Body of pancreas (tissue), 4 donors: ENCODE measurements around the gene PDE2A. TPM values are rescaled to one million over a fixed set of nuclear protein-coding genes. Genes with fewer than 3 reads are reported as not detected.

Experiments used
- ATAC-seq: fragments of 150-250 bp; one replicate; pipeline ENCODE4 v1.9.1; 2016
- DNase-seq, 4 donors: peaks; one replicate each; pipeline ENCODE4 v3.0.0-alpha.2; 2019
- H3K27ac ChIP-seq, 4 donors: fragments of 200-600 bp; sonication (generic); 1 replicate in 3 of 4; 2 replicates in 1 of 4; pipeline versions ENCODE4 v1.5.1 to v1.6.1; 2016 to 2019; ENCODE audit warnings: mild to moderate bottlenecking in 1 of 4, mixed read lengths in 1 of 4, moderate library complexity in 1 of 4
- H3K27me3 ChIP-seq, 2 donors: fragments of 200-600 bp; sonication (generic); one replicate each; pipeline ENCODE4 v1.6.0; 2016; ENCODE audit warnings: mild to moderate bottlenecking in 1 of 2
- H3K36me3 ChIP-seq, 2 donors: fragments of 200-600 bp; sonication (generic); replicated peaks in 1 of 2; 2 replicates each; pipeline ENCODE4 v1.5.1; 2016; ENCODE audit warnings: low read depth in 2 of 2; ENCODE audit not compliant: insufficient read depth in 1 of 2
- H3K4me1 ChIP-seq: fragments of 200-600 bp; sonication (generic); one replicate; pipeline ENCODE4 v1.6.0; 2016
- H3K4me3 ChIP-seq, 2 donors: fragments of 200-600 bp; sonication (generic); 1 replicate in 1 of 2; 2 replicates in 1 of 2; pipeline ENCODE4 v1.5.1; 2016 to 2019
- H3K9me3 ChIP-seq, 3 donors: fragments of 200-600 bp; sonication (generic); 1 replicate in 2 of 3; 2 replicates in 1 of 3; pipeline ENCODE4 v1.5.1; 2016
- POLR2A ChIP-seq, 3 donors: fragments of 450-650 bp; IDR thresholded peaks; one replicate each; pipeline ENCODE4 v1.6.1; 2016; ENCODE audit warnings: antibody characterized with exemption in 3 of 3, mild to moderate bottlenecking in 2 of 3
- WGBS, 2 donors: methylation state at CpG; one replicate each; pipeline ENCODE4 v1.1.5; 2017; 5-methylcytosine and 5-hydroxymethylcytosine counted together
- intact Hi-C: fragments of 100-400 bp; cut with DNase I; formaldehyde crosslinking; loops from one replicate; pipeline ENCODE4 v1.15.1; 2023
- total RNA-seq, 2 donors: library from RNA; depleted of rRNA; stranded (reverse); fragments of >200 nt; gene quantifications; one replicate each; pipeline ENCODE4 v1.1.0, GENCODE V29; 2016
- TF ChIP-seq, protein P1 (sequence below), 7 experiments: fragments of 450-650 bp in 4 of 7; fragments of 200-600 bp in 3 of 7; sonication (generic) in 3 of 7; IDR thresholded peaks; one replicate each; pipeline ENCODE4 v1.5.1; 2016 to 2019; ENCODE audit warnings: antibody characterized with exemption in 7 of 7

Gene PDE2A
- total RNA-seq, 2 donors from 2014 or later: 7.0 to 29.3 TPM

- DNase-seq: no peak
- no peak for TF ChIP-seq POLR2A (IDR thresholded peaks at IDR 0.05)
- TF ChIP-seq, protein P1, sequence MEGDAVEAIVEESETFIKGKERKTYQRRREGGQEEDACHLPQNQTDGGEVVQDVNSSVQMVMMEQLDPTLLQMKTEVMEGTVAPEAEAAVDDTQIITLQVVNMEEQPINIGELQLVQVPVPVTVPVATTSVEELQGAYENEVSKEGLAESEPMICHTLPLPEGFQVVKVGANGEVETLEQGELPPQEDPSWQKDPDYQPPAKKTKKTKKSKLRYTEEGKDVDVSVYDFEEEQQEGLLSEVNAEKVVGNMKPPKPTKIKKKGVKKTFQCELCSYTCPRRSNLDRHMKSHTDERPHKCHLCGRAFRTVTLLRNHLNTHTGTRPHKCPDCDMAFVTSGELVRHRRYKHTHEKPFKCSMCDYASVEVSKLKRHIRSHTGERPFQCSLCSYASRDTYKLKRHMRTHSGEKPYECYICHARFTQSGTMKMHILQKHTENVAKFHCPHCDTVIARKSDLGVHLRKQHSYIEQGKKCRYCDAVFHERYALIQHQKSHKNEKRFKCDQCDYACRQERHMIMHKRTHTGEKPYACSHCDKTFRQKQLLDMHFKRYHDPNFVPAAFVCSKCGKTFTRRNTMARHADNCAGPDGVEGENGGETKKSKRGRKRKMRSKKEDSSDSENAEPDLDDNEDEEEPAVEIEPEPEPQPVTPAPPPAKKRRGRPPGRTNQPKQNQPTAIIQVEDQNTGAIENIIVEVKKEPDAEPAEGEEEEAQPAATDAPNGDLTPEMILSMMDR (IDR thresholded peaks at IDR 0.05): no peak
- no peak overlapping the region for H3K27ac ChIP-seq
- no peaks in the 10 kb centered on the region for H3K9me3 ChIP-seq
- no peaks in the 10 kb centered on the region for H3K36me3 ChIP-seq
- no peak overlapping the region for H3K4me3 ChIP-seq
- H3K27me3 ChIP-seq: no peaks in the 10 kb centered on the region
- no peak for ATAC-seq
- no peaks in the 10 kb centered on the region for H3K4me1 ChIP-seq
- WGBS, 2 donors: 62 to 70% methylated on average over 8 to 11 of the region's 11 CpGs
- intact Hi-C loops: no loop called here
Observed at GRCh38 chr11:72655896-72656464, 18.2 kb downstream of the PDE2A start.

- TF ChIP-seq, protein P1 (IDR thresholded peaks at IDR 0.05): no peak
- TF ChIP-seq POLR2A (IDR thresholded peaks at IDR 0.05): no peak
- ATAC-seq: no peak
- no peak for DNase-seq
- Histone ChIP-seq H3K27me3 (no peaks in the 10 kb centered on the region), H3K27ac (no peak overlapping the region), H3K36me3 (no peaks in the 10 kb centered on the region), H3K9me3 (no peaks in the 10 kb centered on the region), H3K4me1 (no peaks in the 10 kb centered on the region), H3K4me3 (no peak overlapping the region)
- WGBS, 2 donors: 66% methylated on average over 8 of the region's 8 CpGs; no CpG with 5 or more reads in 1 of the 2 donors
- intact Hi-C loops: no loop called here
Observed at GRCh38 chr11:72655014-72655413, 19.2 kb downstream of the PDE2A start.

- ATAC-seq (no peak), DNase-seq (no peak)
- no peak overlapping the region for H3K27ac ChIP-seq
- no peaks in the 10 kb centered on the region for H3K4me1 ChIP-seq
- H3K36me3 ChIP-seq: no peaks in the 10 kb centered on the region
- TF ChIP-seq, protein P1 (IDR thresholded peaks at IDR 0.05): no peak
- TF ChIP-seq POLR2A (IDR thresholded peaks at IDR 0.05): no peak
- H3K27me3 ChIP-seq: no peaks in the 10 kb centered on the region
- intact Hi-C loops: no loop called here
- 60 to 71% methylated on average over 3 of the region's 3 CpGs for WGBS, 2 donors
- H3K4me3 ChIP-seq: no peak overlapping the region
- no peaks in the 10 kb centered on the region for H3K9me3 ChIP-seq
Observed at GRCh38 chr11:72653649-72654048, 20.6 kb downstream of the PDE2A start.

DNA sequence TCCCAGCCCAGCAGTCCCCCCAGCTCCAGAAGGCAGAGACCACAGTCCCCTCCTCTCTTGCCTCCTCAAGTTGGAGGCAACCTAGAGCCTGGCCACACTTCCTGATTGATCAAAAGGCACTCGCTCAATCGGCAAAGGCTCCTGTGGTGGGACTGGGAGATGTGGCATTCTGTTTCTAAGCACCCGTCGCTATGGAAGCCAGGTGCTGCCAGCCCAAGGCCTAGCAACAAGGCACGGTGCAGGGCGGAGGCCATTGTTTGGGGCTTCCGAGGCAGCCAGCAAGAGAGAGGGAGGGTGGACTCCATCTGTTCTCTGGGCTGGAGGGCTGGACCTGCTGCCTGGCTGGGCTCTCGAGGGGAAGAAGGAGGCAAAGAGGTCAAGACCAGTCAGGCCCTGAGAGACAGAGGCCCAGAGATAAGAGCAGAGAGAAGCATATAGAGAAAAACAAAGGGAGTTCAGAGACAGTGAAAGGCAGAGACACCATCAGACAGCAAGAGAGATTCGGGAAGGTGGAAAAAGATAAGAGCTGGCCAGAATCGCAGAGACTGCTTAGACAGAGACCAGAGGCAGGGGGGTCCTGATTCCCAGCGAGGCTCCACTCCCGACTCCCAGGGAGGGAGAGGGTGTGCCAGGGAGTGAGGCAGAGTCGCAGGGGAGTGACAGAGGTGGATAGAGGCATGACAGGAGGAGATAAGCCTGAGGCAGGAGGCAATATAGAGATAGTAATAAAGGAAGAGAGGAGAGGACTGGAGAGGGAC lies 21.2 kb downstream of the PDE2A start:
- Histone ChIP-seq H3K27ac (no peak overlapping the region), H3K4me1 (no peaks in the 10 kb centered on the region), H3K9me3 (no peaks in the 10 kb centered on the region), H3K36me3 (no peaks in the 10 kb centered on the region), H3K27me3 (no peaks in the 10 kb centered on the region), H3K4me3 (no peak overlapping the region)
- WGBS, 2 donors: 68 to 77% methylated on average over 11 to 13 of the region's 13 CpGs
- DNase-seq: peak in 1 of 4 donors; percentile 24
- TF ChIP-seq, protein P1 (IDR thresholded peaks at IDR 0.05): no peak
- no peak for TF ChIP-seq POLR2A (IDR thresholded peaks at IDR 0.05)
- intact Hi-C loops: no loop called here
- ATAC-seq: no peak

GRCh38 chr11:72652133-72652532 lies 22.1 kb downstream of the PDE2A start:
- H3K4me1 ChIP-seq: no peaks in the 10 kb centered on the region
- no peak for DNase-seq
- intact Hi-C loops: no loop called here
- no peaks in the 10 kb centered on the region for H3K36me3 ChIP-seq
- H3K27ac ChIP-seq: no peak overlapping the region
- no peaks in the 10 kb centered on the region for H3K27me3 ChIP-seq
- TF ChIP-seq, protein P1 (IDR thresholded peaks at IDR 0.05): no peak
- no peak for TF ChIP-seq POLR2A (IDR thresholded peaks at IDR 0.05)
- no peaks in the 10 kb centered on the region for H3K9me3 ChIP-seq
- H3K4me3 ChIP-seq: no peak overlapping the region
- ATAC-seq: no peak
